ENCODE measurements around the gene MED31. TPM values are rescaled to one million over a fixed set of nuclear protein-coding genes. Genes with fewer than 3 reads are reported as not detected.
A peak's percentile ranks its signal among the peaks of the same experiment; 100 is the strongest.

Gene MED31
- total and polyA plus RNA-seq, 2 of the 13 experiments (the other 11 are each of a cell fraction or from before 2014, with no cell fraction given): 19.0 to 20.9 TPM

- TF ChIP-seq ARID4A (CRISPR knock-in tag; IDR thresholded peaks at IDR 0.05; ENCODE audit: borderline replicate concordance) (peak; percentile 42; the same call in 1 of the 2 replicates), RAD21 (CRISPR knock-in tag; IDR thresholded peaks at IDR 0.05) (peak; percentile 95), ZNF772 (CRISPR knock-in tag; IDR thresholded peaks at IDR 0.05) (peak; percentile 63; the same call in 1 of the 2 replicates), SKIL (CRISPR knock-in tag; IDR thresholded peaks at IDR 0.05; ENCODE audit: borderline replicate concordance) (no peak), STAG1 (CRISPR knock-in tag; IDR thresholded peaks at IDR 0.05) (peak; percentile 98), ZNF713 (CRISPR knock-in tag; IDR thresholded peaks at IDR 0.05) (no peak), ELF3 (CRISPR knock-in tag; IDR thresholded peaks at IDR 0.05) (peak; percentile 44; the same call in 1 of the 2 replicates), YEATS2 (CRISPR knock-in tag; IDR thresholded peaks at IDR 0.05; ENCODE audit: borderline replicate concordance) (peak; percentile 44; the same call in 1 of the 2 replicates), HIVEP1 (CRISPR knock-in tag; IDR thresholded peaks at IDR 0.05) (no peak), HIC2 (CRISPR knock-in tag; IDR thresholded peaks at IDR 0.05; ENCODE audit: low read depth) (0 out of 2 replicates have a peak, but pooled peaks have one; percentile 46), ZNF564 (CRISPR knock-in tag; IDR thresholded peaks at IDR 0.05) (no peak), ZSCAN25 (CRISPR knock-in tag; IDR thresholded peaks at IDR 0.05) (0 out of 2 replicates have a peak, but pooled peaks have one; percentile 35), SALL2 (CRISPR knock-in tag; IDR thresholded peaks at IDR 0.05) (no peak), CEBPG (CRISPR knock-in tag; IDR thresholded peaks at IDR 0.05) (0 out of 2 replicates have a peak, but pooled peaks have one; percentile 8), MTA1 (CRISPR knock-in tag; IDR thresholded peaks at IDR 0.05; ENCODE audit: borderline replicate concordance) (no peak), FOXO1 (CRISPR knock-in tag; IDR thresholded peaks at IDR 0.05) (0 out of 2 replicates have a peak, but pooled peaks have one; percentile 21), PAXIP1 (CRISPR knock-in tag; conservative IDR thresholded peaks at IDR 0.05) (no peak)
Observed at GRCh38 chr17:6666077-6666521, 14.7 kb upstream of the MED31 start (continued).

All from HepG2 (cell line).